RWPE1 (cell line): Measurements from ENCODE around the gene RUNDC1.
"Not testable (repeated sequence)": the region's sequence is repeated elsewhere in the genome, so short reads cannot be mapped to it uniquely, and the experiment has no call there.

Experiments
- CTCF ChIA-PET: fragments of 350-600 bp; sonication (Branson Sonifier 250); formaldehyde crosslinking; extraction: SDS; loops from one replicate; lab custom pipeline; 2021; lab: Yijun Ruan, JAX
- POLR2A ChIA-PET: fragments of 400-600 bp; formaldehyde crosslinking; extraction: SDS; loops from one replicate; lab custom pipeline; 2020; ENCODE audit warnings: antibody characterized with exemption; ENCODE audit not compliant: low non-redundant PET; lab: Yijun Ruan, JAX
- DNase-seq: peaks from one replicate; pipeline ENCODE4 v3.0.0; 2012; ENCODE audit warnings: low spot score
- H3K27ac ChIP-seq: fragments of 450-650 bp; 2 replicates; pipeline ENCODE4 v1.5.1; 2017
- TF ChIP-seq, protein P1 (sequence below): fragments of 450-650 bp; conservative IDR thresholded peaks from 2 replicates; pipeline ENCODE4 v1.5.1; 2017; ENCODE audit warnings: low read depth, mild to moderate bottlenecking

The RUNDC1 gene

DNA sequence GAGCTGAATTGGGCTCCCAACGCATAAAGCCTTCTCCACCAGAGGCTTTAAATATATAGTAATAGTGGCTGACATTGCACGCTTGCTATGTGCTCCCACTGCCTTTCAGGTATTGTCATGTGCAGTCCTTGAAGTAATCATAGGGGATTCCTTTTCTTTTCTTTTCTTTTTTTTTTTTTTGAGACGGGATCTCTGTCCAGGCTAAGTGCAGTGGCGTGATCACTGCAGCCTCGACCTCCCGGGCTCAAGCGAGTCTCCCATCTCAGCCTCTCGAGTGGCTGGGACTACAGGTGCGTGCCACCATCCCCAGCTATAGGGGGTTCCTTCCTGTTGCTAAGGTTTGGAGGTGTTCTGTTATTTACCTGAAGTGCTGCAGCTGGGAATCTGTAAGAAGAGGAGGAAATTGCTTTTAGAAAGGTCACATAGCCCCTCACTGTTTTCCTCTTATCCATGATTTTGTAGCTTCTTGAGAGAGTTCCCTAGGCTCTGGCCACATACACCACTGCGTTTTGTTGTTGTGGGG is 18.7 kb downstream of the RUNDC1 start:
- ChIA-PET CTCF (no interaction called here), POLR2A (interaction anchor here (0.5 to 1.5 kb wide), 3 partner anchors 130 to 458 kb away, joined by 4 to 5 read pairs (median 4); partner anchors contain the start of gene PSME3)
- H3K27ac ChIP-seq, result peak overlapping the region; percentile 89
- TF ChIP-seq, protein P1, sequence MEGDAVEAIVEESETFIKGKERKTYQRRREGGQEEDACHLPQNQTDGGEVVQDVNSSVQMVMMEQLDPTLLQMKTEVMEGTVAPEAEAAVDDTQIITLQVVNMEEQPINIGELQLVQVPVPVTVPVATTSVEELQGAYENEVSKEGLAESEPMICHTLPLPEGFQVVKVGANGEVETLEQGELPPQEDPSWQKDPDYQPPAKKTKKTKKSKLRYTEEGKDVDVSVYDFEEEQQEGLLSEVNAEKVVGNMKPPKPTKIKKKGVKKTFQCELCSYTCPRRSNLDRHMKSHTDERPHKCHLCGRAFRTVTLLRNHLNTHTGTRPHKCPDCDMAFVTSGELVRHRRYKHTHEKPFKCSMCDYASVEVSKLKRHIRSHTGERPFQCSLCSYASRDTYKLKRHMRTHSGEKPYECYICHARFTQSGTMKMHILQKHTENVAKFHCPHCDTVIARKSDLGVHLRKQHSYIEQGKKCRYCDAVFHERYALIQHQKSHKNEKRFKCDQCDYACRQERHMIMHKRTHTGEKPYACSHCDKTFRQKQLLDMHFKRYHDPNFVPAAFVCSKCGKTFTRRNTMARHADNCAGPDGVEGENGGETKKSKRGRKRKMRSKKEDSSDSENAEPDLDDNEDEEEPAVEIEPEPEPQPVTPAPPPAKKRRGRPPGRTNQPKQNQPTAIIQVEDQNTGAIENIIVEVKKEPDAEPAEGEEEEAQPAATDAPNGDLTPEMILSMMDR, result no peak
- DNase-seq, result no peak

GRCh38 chr17:43000894-43001293 is 20.5 kb downstream of the RUNDC1 start:
- H3K27ac ChIP-seq, result peak overlapping the region; percentile 90
- CTCF ChIA-PET, POLR2A ChIA-PET, DNase-seq: not testable (repeated sequence)

DNA sequence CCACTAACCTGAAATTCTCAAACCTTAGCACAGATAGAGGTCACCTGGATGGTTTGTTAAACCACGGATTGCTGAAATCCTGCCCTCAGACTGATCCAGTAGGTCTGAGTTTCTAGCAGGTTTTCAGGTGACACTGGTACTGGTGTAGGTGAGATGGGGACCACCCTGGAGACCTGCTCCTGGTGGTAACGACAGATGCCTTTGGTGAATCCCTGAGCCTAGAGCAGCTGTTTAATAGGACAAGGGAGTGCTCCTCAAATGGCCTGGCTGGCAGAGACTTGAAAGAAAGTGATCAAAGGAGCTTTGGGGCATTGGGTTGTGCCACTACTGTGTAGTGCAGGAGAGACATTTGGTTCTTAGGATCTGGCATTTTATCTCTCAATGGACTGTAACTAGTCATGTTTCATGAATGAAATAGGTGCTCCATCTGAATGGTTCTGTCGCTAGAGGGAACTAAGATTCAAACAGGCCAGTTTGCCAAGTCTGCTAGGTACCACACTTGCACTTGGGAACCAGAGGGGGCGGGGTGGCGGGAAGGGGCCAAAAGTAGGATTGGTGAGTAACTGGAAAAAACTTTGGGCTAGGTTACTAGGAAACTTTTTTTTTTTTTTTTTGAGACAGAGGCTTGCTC is 23.3 kb downstream of the RUNDC1 start:
- POLR2A ChIA-PET, result interaction anchor here (0.7 kb wide), 1 partner anchor 40 kb away, joined by 3 read pairs; no protein-coding TSS in a partner anchor
- DNase-seq, result no peak

GRCh38 chr17:43006639-43007551 is 26.5 kb downstream of the RUNDC1 start, which contains the start of gene IFI35:
Gene IFI35 (plus strand): TSS chr17:43006784. CDS start chr17:43006948, 164 bp downstream.
- POLR2A ChIA-PET, result no interaction called here
- TF ChIP-seq, protein P1, result peak; percentile 28; the same call in 1 of the 2 replicates
- peak; percentile 71 for DNase-seq
- CTCF ChIA-PET, result no interaction called here
- H3K27ac ChIP-seq, result peak within 1 kb of the TSS; percentile 95

More for the DNA sequence above, 23.3 kb downstream of the RUNDC1 start:
- TF ChIP-seq, protein P1, result no peak; the same call in 1 of the 2 replicates
- CTCF ChIA-PET, result interaction anchor here (0.6 kb wide), 1 partner anchor 558 kb away, joined by 5 read pairs; no protein-coding TSS in a partner anchor
- peak overlapping the region; percentile 90 for H3K27ac ChIP-seq

GRCh38 chr17:43010667-43011308 is 30.4 kb downstream of the RUNDC1 start:
- POLR2A ChIA-PET, result no interaction called here
- H3K27ac ChIP-seq, result no peak overlapping the region
- TF ChIP-seq, protein P1, result no peak
- no peak for DNase-seq
- CTCF ChIA-PET, result no interaction called here

DNA sequence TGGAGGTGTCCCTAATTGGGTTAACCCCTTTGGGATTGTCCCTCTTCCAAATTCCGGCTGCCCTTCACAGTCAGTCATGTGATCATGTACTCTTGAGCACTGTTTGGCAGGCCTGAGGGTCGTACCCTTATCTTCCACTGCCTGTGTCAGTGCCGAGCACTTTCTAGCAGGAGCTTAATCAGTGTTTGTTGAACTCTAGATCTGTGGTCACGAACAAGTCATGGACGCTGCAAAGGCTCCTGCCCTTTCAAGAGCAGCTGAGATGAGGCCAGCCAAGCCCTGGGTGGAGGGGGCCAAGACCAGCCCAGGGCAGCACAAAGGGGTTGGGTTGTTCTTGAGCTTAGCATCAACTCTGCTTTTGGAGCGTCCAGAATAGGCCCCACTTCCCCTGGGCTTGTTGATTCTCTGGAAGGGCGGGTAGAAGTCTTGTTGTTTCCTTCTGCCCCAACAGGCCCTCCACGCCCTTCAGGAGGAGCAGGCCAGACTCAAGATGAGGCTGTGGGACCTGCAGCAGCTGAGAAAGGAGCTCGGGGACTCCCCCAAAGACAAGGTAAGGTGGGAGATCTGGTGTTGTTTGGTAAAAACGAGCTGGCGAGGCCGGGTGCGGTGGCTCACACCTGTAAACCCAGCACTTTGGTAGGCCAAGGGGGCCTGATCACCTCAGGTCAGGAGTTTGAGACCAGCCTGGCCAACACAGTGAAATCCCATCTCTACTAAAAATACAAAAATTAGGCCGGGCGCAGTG is 31.5 kb downstream of the RUNDC1 start:
- H3K27ac ChIP-seq, result peak overlapping the region; percentile 31
- ChIA-PET POLR2A (no interaction called here), CTCF (no interaction called here)
- TF ChIP-seq, protein P1, result no peak
- DNase-seq, result no peak
